Epithelial cell of esophagus (primary cell): ENCODE data around the gene LCMT1.
A peak's percentile ranks its signal among the peaks of the same experiment; 100 is the strongest.

ENCODE experiments used
- DNase-seq: peaks from one replicate; pipeline ENCODE4 v3.0.0; 2010; ENCODE audit warnings: low read depth
- H3K4me3 ChIP-seq: 2 replicates; pipeline ENCODE4 v1.5.1; 2011; ENCODE audit warnings: mild to moderate bottlenecking, low read length, control low read depth
- CTCF ChIP-seq: IDR thresholded peaks from 2 replicates; pipeline ENCODE4 v1.5.1; 2011; ENCODE audit warnings: low read depth, mild to moderate bottlenecking, low read length, control low read depth, inconsistent platforms; ENCODE audit not compliant: insufficient read depth; ENCODE audit errors: missing control alignments

The LCMT1 gene

GRCh38 chr16:25066747-25067631 is 44.6 kb upstream of the LCMT1 start:
- no peak for TF ChIP-seq CTCF
- peak; percentile 65 for DNase-seq
- H3K4me3 ChIP-seq: peak overlapping the region; percentile 75

- H3K4me3 ChIP-seq: no peak overlapping the region
- no peak for TF ChIP-seq CTCF
- DNase-seq: no peak
These were observed 37.7 kb upstream of the LCMT1 start for GRCh38 chr16:25073854-25074253.

- no peak overlapping the region for H3K4me3 ChIP-seq
- no peak for TF ChIP-seq CTCF
- DNase-seq: no peak
These were observed 33.1 kb upstream of the LCMT1 start for GRCh38 chr16:25078386-25078978.

- no peak for TF ChIP-seq CTCF
- no peak for DNase-seq
- H3K4me3 ChIP-seq: no peak overlapping the region
These were observed 31.7 kb upstream of the LCMT1 start for GRCh38 chr16:25079637-25080378.

- no peak for DNase-seq
- no peak for TF ChIP-seq CTCF
- H3K4me3 ChIP-seq: no peak overlapping the region
These were observed 31.0 kb upstream of the LCMT1 start for GRCh38 chr16:25080420-25081131.

GRCh38 chr16:25081702-25082101 is 29.8 kb upstream of the LCMT1 start:
- DNase-seq: no peak
- no peak overlapping the region for H3K4me3 ChIP-seq
- no peak for TF ChIP-seq CTCF
